NB4 (cell line): ENCODE data around the gene TNKS2.

Experiments
- DNase-seq: peaks from one replicate; pipeline ENCODE4 v3.0.0; 2010; ENCODE audit warnings: low read depth
- H3K4me3 ChIP-seq: one replicate; pipeline ENCODE4 v1.5.1; 2011; ENCODE audit warnings: mild to moderate bottlenecking, low read depth, low read length, moderate library complexity
- MYC ChIP-seq: IDR thresholded peaks from 2 replicates; pipeline ENCODE4 v1.6.1; 2011; ENCODE audit warnings: low read depth, low read length
- POLR2A ChIP-seq: IDR thresholded peaks from 2 replicates; pipeline ENCODE4 v1.6.1; 2011; ENCODE audit warnings: mild to moderate bottlenecking; ENCODE audit not compliant: insufficient read length; ENCODE audit errors: extremely low read depth
- TF ChIP-seq, protein P1 (sequence below): IDR thresholded peaks from one replicate; pipeline ENCODE4 v1.5.1; 2012; ENCODE audit warnings: low read depth, low read length
- TF ChIP-seq, protein P2 (sequence below): IDR thresholded peaks from 2 replicates; pipeline ENCODE4 v1.6.1; 2011; ENCODE audit warnings: low read depth, low read length

TNKS2 gene

DNA sequence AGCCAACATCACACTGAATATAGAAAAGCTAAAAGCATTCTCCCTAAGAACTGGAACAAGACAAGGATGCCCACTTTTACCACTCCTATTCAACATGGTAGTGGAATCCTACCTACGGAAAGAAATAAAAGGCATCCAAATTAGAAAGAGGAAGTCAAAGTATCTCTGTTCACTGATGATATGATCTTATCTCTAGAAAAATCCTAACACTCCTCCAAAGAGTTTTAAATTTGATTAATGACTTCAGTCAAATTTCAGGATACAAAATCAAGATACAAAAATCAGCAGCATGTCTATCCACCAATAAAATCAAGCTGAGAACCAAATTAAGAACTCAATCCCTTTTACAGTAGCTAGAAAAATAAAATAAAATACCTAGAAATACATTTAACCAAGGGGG, 35.3 kb upstream of the TNKS2 start:
- H3K4me3 ChIP-seq, result no peak overlapping the region
- no peak for TF ChIP-seq MYC
- DNase-seq, result peak; percentile 16

DNA sequence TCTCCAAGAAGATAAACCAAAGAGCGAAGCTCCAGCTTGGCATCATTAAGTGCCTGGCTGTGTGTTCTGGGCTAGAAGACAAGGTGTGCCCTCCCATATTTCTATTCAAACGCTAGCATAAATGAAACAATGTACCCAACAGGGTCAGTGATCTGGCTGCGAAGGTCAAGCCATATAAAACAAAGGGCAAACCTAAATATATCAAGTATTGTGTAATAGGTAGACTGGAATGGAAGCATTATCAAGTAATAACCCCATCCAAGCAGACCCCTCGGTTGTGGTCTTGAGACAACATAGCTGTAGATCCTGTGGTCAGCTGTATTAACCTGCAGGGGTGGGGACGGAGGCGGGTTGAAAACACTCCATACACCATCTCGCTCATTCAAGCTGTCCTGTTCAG, 31.6 kb upstream of the TNKS2 start:
- no peak for TF ChIP-seq POLR2A
- TF ChIP-seq, protein P1, sequence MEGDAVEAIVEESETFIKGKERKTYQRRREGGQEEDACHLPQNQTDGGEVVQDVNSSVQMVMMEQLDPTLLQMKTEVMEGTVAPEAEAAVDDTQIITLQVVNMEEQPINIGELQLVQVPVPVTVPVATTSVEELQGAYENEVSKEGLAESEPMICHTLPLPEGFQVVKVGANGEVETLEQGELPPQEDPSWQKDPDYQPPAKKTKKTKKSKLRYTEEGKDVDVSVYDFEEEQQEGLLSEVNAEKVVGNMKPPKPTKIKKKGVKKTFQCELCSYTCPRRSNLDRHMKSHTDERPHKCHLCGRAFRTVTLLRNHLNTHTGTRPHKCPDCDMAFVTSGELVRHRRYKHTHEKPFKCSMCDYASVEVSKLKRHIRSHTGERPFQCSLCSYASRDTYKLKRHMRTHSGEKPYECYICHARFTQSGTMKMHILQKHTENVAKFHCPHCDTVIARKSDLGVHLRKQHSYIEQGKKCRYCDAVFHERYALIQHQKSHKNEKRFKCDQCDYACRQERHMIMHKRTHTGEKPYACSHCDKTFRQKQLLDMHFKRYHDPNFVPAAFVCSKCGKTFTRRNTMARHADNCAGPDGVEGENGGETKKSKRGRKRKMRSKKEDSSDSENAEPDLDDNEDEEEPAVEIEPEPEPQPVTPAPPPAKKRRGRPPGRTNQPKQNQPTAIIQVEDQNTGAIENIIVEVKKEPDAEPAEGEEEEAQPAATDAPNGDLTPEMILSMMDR, result no peak
- TF ChIP-seq, protein P2, sequence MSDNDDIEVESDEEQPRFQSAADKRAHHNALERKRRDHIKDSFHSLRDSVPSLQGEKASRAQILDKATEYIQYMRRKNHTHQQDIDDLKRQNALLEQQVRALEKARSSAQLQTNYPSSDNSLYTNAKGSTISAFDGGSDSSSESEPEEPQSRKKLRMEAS, result no peak
- no peak for TF ChIP-seq MYC
- no peak overlapping the region for H3K4me3 ChIP-seq
- DNase-seq, result no peak

DNA sequence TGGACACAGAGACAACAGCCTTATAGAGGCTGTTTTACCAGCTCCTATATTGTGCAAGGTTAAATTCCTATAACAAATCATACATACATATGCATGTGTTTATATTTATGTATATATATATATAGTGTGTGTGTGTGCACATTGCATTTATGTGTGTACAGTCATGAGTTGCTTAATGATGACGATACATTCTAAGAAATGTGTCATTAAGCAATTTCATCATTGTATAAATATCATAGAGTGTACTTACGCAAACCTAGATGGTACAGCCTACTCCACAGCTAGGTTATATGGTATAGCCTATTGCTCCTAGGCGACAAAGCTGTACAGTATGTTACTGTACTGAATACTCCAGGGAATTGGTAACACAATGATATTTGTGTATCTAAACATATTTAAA, 30.1 kb upstream of the TNKS2 start:
- no peak for DNase-seq
- TF ChIP-seq POLR2A (no peak), MYC (no peak)
- TF ChIP-seq, protein P2, result no peak
- TF ChIP-seq, protein P1, result no peak
- H3K4me3 ChIP-seq, result no peak overlapping the region

DNA sequence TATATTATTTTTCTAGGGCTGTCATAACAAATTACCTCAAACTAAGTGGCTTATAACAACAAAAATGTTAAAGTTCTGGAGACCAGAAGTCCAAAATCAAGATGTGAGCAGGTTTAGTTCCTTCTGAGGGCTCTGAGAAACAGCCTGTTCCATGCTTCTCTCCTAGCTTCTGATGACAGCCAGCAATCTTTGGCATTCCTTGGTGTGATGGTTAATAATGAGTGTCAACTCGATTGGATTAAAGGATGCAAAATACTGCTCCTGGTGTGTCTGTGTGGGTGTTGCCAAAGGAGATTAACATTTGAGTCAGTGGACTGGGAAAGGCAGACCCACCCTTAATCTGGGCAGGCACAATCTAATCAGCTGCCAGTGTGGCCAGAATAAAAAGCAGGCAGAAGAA, 26.3 kb upstream of the TNKS2 start:
- no peak for DNase-seq
- no peak overlapping the region for H3K4me3 ChIP-seq
- TF ChIP-seq, protein P1, result no peak
- TF ChIP-seq, protein P2, result no peak
- TF ChIP-seq MYC (no peak), POLR2A (no peak)

DNA sequence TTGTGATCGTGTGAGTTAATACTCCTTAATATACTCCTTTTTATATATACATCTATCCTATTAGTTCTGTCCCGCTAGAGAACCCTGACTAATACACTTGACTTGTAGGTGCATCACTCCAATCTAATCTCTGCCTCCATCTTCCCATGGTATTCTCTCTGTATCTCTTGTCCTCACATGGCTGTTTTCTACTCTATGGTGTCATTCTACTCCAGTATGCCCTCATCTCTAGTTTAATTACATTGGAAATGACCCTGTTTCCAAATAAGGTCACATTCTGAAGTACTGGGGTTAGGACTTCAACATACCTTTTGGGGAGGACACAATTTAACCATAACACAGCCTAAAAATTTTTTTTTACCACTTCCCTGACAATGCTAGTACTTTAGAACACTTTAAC, 25.8 kb upstream of the TNKS2 start:
- no peak for DNase-seq
- no peak overlapping the region for H3K4me3 ChIP-seq
- TF ChIP-seq POLR2A (no peak), MYC (no peak)
- TF ChIP-seq, protein P2, result no peak
- TF ChIP-seq, protein P1, result no peak

DNA sequence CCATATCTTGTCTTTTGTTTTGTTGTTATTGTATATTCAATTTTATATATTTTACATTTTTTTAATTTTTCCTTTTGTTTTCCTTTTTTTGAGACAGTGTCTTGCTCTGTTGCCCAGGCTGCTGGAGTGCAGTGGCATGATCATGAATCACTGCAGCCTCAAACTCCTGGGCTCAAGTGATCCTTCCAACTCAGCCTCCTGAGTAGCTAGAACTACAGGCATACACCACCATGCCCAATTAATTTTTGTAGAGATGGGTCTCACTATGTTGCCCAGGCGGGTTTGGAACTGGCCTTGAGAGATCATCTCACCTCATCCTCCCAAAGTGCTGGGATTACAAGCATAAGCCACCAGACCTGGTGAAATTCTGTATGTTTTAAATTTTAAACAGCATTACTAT, 25.4 kb upstream of the TNKS2 start:
- TF ChIP-seq POLR2A (no peak), MYC (no peak)
- TF ChIP-seq, protein P1, result no peak
- TF ChIP-seq, protein P2, result no peak
- no peak overlapping the region for H3K4me3 ChIP-seq
- no peak for DNase-seq
